Upper lobe of left lung (tissue), 4 donors: Measurements from ENCODE around the gene APC2.

Experiments
- CTCF ChIP-seq, 6 experiments: fragments of 450-650 bp in 4 of 6; fragments of 200-600 bp in 2 of 6; sonication (generic) in 2 of 6; IDR thresholded peaks; one replicate each; pipeline ENCODE4 v1.5.1; 2016 to 2019; ENCODE audit warnings: antibody characterized with exemption in 6 of 6
- EP300 ChIP-seq, 4 donors: sonication (generic); formaldehyde crosslinking; IDR thresholded peaks; one replicate each; pipeline ENCODE4 v1.5.1; 2017; ENCODE audit warnings: antibody characterized with exemption in 4 of 4, control low read depth in 2 of 4
- POLR2A ChIP-seq, 4 donors: fragments of 450-650 bp; IDR thresholded peaks; one replicate each; pipeline ENCODE4 v1.5.1; 2016 to 2017; ENCODE audit warnings: antibody characterized with exemption in 4 of 4, mild to moderate bottlenecking in 2 of 4

- no peak for TF ChIP-seq POLR2A (IDR thresholded peaks at IDR 0.05)
- TF ChIP-seq CTCF (IDR thresholded peaks at IDR 0.05) = no peak
- no peak for TF ChIP-seq EP300 (IDR thresholded peaks at IDR 0.05)
Observed at GRCh38 chr19:1420590-1420989, 29.3 kb upstream of the APC2 start.
